ENCODE data around the gene CEACAM21. TPM values are rescaled to one million over a fixed set of nuclear protein-coding genes. Genes with fewer than 3 reads are reported as not detected.

Gene CEACAM21
- total RNA-seq, 1 donor from 2014 or later, result not detected

DNA sequence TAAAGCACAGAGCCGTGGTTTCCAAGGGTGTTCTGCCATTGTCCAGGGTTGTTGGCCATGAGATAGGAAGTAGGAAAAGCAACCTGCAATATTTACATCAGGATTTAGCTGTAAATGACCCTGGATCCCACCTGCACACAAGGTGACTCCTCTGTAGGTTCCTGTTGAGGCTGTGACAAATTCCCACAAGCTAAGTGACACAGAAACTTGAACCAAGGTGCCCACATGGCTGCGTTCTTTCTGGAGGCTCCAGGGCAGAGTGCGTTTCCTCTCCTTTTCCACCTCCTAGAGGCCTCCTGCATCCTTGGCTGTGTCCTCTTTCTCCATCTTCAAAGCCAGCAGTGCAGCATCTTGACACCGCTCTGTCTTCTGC, 11.9 kb downstream of the CEACAM21 start:
- H3K27me3 Mint-ChIP-seq (ENCODE audit: insufficient read depth, low read depth), result no peaks in the 10 kb centered on the region
- no peak overlapping the region for H3K27ac Mint-ChIP-seq
- Histone ChIP-seq H3K79me2 (ENCODE audit: low read depth) (no peaks in the 10 kb centered on the region), H3K27ac (no peak overlapping the region), H2AFZ (replicated peaks) (no peak overlapping the region), H3K4me2 (no peak overlapping the region), H3K9ac (no peak overlapping the region), H3F3A (ENCODE audit: low read depth) (no peaks in the 10 kb centered on the region), H4K20me1 (ENCODE audit: low read depth) (no peaks in the 10 kb centered on the region), H3K9me3 (ENCODE audit: low read depth) (no peaks in the 10 kb centered on the region), H3K27me3 (no peaks in the 10 kb centered on the region), H3K4me3 (no peak overlapping the region), H3K4me1 (no peaks in the 10 kb centered on the region), H3K36me3 (no peaks in the 10 kb centered on the region)
- peaks cover 14% of the 10 kb centered on the region for H3K9me3 Mint-ChIP-seq
- no peak for DNase-seq (ENCODE audit: low spot score)
- TF ChIP-seq, protein P1, sequence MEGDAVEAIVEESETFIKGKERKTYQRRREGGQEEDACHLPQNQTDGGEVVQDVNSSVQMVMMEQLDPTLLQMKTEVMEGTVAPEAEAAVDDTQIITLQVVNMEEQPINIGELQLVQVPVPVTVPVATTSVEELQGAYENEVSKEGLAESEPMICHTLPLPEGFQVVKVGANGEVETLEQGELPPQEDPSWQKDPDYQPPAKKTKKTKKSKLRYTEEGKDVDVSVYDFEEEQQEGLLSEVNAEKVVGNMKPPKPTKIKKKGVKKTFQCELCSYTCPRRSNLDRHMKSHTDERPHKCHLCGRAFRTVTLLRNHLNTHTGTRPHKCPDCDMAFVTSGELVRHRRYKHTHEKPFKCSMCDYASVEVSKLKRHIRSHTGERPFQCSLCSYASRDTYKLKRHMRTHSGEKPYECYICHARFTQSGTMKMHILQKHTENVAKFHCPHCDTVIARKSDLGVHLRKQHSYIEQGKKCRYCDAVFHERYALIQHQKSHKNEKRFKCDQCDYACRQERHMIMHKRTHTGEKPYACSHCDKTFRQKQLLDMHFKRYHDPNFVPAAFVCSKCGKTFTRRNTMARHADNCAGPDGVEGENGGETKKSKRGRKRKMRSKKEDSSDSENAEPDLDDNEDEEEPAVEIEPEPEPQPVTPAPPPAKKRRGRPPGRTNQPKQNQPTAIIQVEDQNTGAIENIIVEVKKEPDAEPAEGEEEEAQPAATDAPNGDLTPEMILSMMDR (IDR thresholded peaks at IDR 0.05), result no peak
- TF ChIP-seq EZH2phosphoT487 (IDR thresholded peaks at IDR 0.05) (no peak), EZH2 (IDR thresholded peaks at IDR 0.05) (no peak)
- no peaks in the 10 kb centered on the region for H3K4me1 Mint-ChIP-seq
- peaks cover 3% of the 10 kb centered on the region for H3K36me3 Mint-ChIP-seq
- no peak overlapping the region for H3K4me3 Mint-ChIP-seq

DNA sequence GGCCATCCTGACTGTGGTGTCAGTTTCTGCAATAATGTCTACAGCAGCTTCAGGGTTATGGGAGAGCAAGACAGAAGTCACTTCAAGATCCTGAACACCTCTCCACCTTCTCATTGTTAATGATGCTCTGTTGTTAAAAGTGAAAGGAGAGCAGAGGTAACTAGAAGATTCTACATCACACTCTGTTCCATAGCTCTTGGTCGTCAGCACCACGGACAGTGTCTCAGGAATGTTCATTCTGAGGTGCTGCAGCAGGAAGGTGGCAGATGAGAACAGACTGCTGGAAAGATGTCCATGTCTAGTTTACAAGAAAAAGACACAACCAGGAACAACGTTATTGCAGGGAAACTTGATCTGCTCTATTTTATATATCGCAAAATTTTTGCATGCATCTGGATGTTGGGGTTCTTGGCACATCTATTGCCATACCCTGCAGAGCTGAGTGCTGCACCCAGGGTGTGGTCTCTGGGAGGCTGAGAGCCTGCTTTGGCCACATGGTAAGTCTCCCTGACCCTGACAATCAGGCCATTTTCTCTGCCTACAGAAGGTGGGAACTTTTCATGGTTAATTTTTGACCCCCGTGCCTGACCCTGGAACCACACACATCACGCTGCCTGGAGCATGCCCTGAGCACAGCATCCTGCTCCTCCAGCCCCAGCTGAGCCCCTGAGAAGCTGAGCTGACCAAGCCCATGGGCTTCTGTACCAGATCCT, 12.7 kb downstream of the CEACAM21 start:
- no peak overlapping the region for H3K4me3 ChIP-seq
- H3K9ac ChIP-seq, result no peak overlapping the region
- H3F3A ChIP-seq (ENCODE audit: low read depth), result no peaks in the 10 kb centered on the region
- H3K4me3 Mint-ChIP-seq, result no peak overlapping the region
- H3K4me1 ChIP-seq, result no peaks in the 10 kb centered on the region
- no peaks in the 10 kb centered on the region for H3K27me3 ChIP-seq
- no peaks in the 10 kb centered on the region for H3K79me2 ChIP-seq (ENCODE audit: low read depth)
- no peaks in the 10 kb centered on the region for H3K9me3 ChIP-seq (ENCODE audit: low read depth)
- TF ChIP-seq, protein P1 (IDR thresholded peaks at IDR 0.05), result no peak
- TF ChIP-seq EZH2 (IDR thresholded peaks at IDR 0.05), result no peak
- TF ChIP-seq EZH2phosphoT487 (IDR thresholded peaks at IDR 0.05), result no peak
- no peak overlapping the region for H3K4me2 ChIP-seq
- no peaks in the 10 kb centered on the region for H3K36me3 ChIP-seq
- H3K9me3 Mint-ChIP-seq, result peaks cover 6% of the 10 kb centered on the region
- DNase-seq (ENCODE audit: low spot score), result peak; percentile 46
- H2AFZ ChIP-seq (replicated peaks), result no peak overlapping the region
- H3K27ac ChIP-seq, result no peak overlapping the region
- no peak overlapping the region for H3K27ac Mint-ChIP-seq
- H4K20me1 ChIP-seq (ENCODE audit: low read depth), result no peaks in the 10 kb centered on the region
- no peaks in the 10 kb centered on the region for H3K4me1 Mint-ChIP-seq
- no peaks in the 10 kb centered on the region for H3K36me3 Mint-ChIP-seq
- H3K27me3 Mint-ChIP-seq (ENCODE audit: insufficient read depth, low read depth), result no peaks in the 10 kb centered on the region

DNA sequence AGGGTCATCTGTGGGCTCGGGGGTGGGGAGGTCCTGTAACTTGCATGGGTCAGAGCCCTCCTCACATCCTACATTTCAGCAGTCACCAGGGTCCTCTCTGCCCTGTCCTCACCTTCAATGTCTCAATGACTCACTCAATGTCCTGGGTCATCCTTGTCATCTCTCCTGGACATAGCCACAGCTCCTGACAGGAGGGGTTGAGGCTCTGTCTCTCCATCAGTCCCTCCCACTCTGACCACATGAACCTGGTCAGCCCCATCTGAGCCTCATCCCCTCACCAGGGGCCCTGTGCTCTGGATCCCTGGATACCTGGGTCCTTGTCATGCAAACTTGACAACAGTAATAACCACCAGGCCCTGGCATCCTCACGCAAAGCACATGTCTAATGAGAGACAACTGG, 13.4 kb downstream of the CEACAM21 start:
- H3K79me2 ChIP-seq (ENCODE audit: low read depth), result no peaks in the 10 kb centered on the region
- Mint-ChIP-seq H3K4me1 (no peaks in the 10 kb centered on the region), H3K4me3 (no peak overlapping the region), H3K27me3 (ENCODE audit: insufficient read depth, low read depth) (no peaks in the 10 kb centered on the region), H3K36me3 (no peaks in the 10 kb centered on the region), H3K9me3 (peaks cover 3% of the 10 kb centered on the region), H3K27ac (no peak overlapping the region)
- no peaks in the 10 kb centered on the region for H3K4me1 ChIP-seq
- no peak overlapping the region for H2AFZ ChIP-seq (replicated peaks)
- TF ChIP-seq EZH2 (IDR thresholded peaks at IDR 0.05), result no peak
- TF ChIP-seq, protein P1 (IDR thresholded peaks at IDR 0.05), result no peak
- TF ChIP-seq EZH2phosphoT487 (IDR thresholded peaks at IDR 0.05), result no peak
- H3K27ac ChIP-seq, result no peak overlapping the region
- H3K27me3 ChIP-seq, result no peaks in the 10 kb centered on the region
- no peak overlapping the region for H3K9ac ChIP-seq
- no peak overlapping the region for H3K4me2 ChIP-seq
- DNase-seq (ENCODE audit: low spot score), result no peak
- H3K4me3 ChIP-seq, result no peak overlapping the region
- no peaks in the 10 kb centered on the region for H4K20me1 ChIP-seq (ENCODE audit: low read depth)
- no peaks in the 10 kb centered on the region for H3K36me3 ChIP-seq
- no peaks in the 10 kb centered on the region for H3K9me3 ChIP-seq (ENCODE audit: low read depth)
- H3F3A ChIP-seq (ENCODE audit: low read depth), result no peaks in the 10 kb centered on the region

Measured in neural progenitor cell (in vitro differentiated cells).